ENCODE measurements around the gene DSCAM.

DSCAM gene

DNA sequence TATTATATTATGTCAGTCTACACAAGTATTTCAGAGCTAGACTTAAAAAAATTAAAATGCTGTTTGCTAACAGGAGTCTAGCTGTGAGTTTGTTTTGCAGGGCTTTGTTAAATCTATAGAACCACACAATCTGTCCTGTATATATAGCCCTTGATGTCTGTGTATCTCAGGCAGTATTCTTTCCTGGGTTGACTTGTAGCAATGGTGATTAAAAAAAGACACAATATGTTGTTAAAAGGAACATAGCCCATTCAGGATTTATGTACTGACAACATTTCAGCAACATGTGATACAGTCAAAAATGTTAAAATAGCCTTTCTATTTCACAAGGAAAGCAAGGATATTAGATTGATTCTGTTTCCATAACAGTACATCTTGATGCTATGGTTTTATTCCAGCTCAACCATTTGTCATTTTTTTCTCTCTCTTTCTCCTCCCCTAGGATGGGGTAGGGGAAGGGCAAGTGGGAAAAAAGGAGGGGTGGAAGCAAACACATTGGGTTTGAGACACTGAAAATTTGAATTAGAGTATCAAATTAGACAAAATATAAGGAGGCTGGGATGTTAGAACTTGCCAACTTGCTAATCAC lies 139.2 kb downstream of the DSCAM start:
- H3K79me2 ChIP-seq (ENCODE audit: control insufficient read depth, insufficient read depth, low read length), result no peaks in the 10 kb centered on the region
- no peaks in the 10 kb centered on the region for H3K79me1 ChIP-seq (ENCODE audit: low read length)
- H4K8ac ChIP-seq (ENCODE audit: low read depth, low read length), result no peak overlapping the region
- H3K27ac ChIP-seq (ENCODE audit: low read depth, low read length), result no peak overlapping the region
- H2BK120ac ChIP-seq (ENCODE audit: low read depth, low read length), result no peak overlapping the region
- no peaks in the 10 kb centered on the region for H3K27me3 ChIP-seq (ENCODE audit: insufficient read depth, low read length, poor library complexity)
- H2BK5ac ChIP-seq (ENCODE audit: low read length), result no peak overlapping the region
- no peak overlapping the region for H2AK5ac ChIP-seq (ENCODE audit: low read length)
- H3K9ac ChIP-seq (ENCODE audit: low read length), result no peak overlapping the region
- no peaks in the 10 kb centered on the region for H3K4me1 ChIP-seq (ENCODE audit: control insufficient read depth, low read depth, low read length)
- no peaks in the 10 kb centered on the region for H3K36me3 ChIP-seq (ENCODE audit: control insufficient read depth, insufficient read depth, low read length)
- H3K4me3 ChIP-seq (ENCODE audit: low read length), result no peak overlapping the region
- no peak overlapping the region for H3K18ac ChIP-seq (ENCODE audit: low read length)
- no peak overlapping the region for H3K23ac ChIP-seq (ENCODE audit: low read length)
- H3K4ac ChIP-seq (ENCODE audit: low read depth, low read length), result no peak overlapping the region
- no peak overlapping the region for H3K56ac ChIP-seq (ENCODE audit: low read length)
- no peak for DNase-seq
- no peak overlapping the region for H4K5ac ChIP-seq (ENCODE audit: low read length)
- no peak overlapping the region for H2BK15ac ChIP-seq (replicated peaks; ENCODE audit: low read depth)
- H3K4me2 ChIP-seq (ENCODE audit: low read length), result no peak overlapping the region

DNA sequence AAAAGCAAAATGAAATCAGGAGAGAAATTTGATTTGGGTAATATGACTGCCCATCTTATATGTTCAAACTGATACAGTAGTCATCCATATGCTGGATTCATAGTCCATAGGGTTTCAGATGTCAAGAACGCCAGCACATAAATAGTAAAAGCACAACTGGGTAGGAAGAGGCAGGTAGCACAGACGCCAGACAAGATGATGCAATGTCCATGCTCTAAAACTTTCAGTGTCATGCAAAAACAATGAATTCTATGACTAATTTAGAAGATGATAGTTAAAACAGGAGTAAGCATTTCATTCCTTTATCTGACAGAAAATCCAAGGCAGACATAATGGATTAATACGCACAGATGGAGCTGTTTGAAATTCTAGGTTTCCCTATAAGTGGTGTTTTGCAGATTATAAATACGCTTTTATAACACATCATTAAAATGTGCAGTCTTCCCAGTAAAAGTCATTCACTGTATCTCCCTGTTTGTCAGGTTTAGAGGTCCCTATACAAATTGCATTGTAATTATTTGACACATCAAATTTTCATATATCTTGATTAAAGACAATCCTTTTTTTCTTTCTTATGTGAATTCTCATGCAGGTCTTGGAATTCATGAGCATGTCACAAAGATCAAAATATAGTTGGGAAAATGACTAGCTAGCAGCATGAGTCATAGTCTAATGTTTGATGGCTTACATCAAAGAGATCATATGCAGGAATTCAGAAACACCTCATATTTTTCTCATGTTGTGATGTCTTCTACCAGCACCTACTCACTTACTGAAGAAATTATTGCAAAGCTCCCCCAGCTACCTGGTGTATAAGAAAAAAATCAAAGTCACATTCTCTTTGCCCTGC lies 139.9 kb downstream of the DSCAM start:
- Histone ChIP-seq H3K23ac (ENCODE audit: low read length) (no peak overlapping the region), H2BK5ac (ENCODE audit: low read length) (no peak overlapping the region), H3K56ac (ENCODE audit: low read length) (no peak overlapping the region), H3K36me3 (ENCODE audit: control insufficient read depth, insufficient read depth, low read length) (no peaks in the 10 kb centered on the region), H3K18ac (ENCODE audit: low read length) (no peak overlapping the region), H2BK15ac (replicated peaks; ENCODE audit: low read depth) (no peak overlapping the region), H2BK120ac (ENCODE audit: low read depth, low read length) (no peak overlapping the region), H3K4me2 (ENCODE audit: low read length) (no peak overlapping the region), H3K4me3 (ENCODE audit: low read length) (no peak overlapping the region), H3K27ac (ENCODE audit: low read depth, low read length) (no peak overlapping the region), H4K5ac (ENCODE audit: low read length) (no peak overlapping the region), H2AK5ac (ENCODE audit: low read length) (no peak overlapping the region), H3K79me2 (ENCODE audit: control insufficient read depth, insufficient read depth, low read length) (no peaks in the 10 kb centered on the region), H3K79me1 (ENCODE audit: low read length) (no peaks in the 10 kb centered on the region), H3K4me1 (ENCODE audit: control insufficient read depth, low read depth, low read length) (no peaks in the 10 kb centered on the region), H3K9ac (ENCODE audit: low read length) (no peak overlapping the region), H4K8ac (ENCODE audit: low read depth, low read length) (no peak overlapping the region), H3K27me3 (ENCODE audit: insufficient read depth, low read length, poor library complexity) (no peaks in the 10 kb centered on the region), H3K4ac (ENCODE audit: low read depth, low read length) (no peak overlapping the region)
- WGBS (ENCODE audit: extremely low coverage, insufficient coverage, low lambda C conversion rate), result no CpG with 5 or more reads among the region's 4 CpGs
- no peak for DNase-seq

DNA sequence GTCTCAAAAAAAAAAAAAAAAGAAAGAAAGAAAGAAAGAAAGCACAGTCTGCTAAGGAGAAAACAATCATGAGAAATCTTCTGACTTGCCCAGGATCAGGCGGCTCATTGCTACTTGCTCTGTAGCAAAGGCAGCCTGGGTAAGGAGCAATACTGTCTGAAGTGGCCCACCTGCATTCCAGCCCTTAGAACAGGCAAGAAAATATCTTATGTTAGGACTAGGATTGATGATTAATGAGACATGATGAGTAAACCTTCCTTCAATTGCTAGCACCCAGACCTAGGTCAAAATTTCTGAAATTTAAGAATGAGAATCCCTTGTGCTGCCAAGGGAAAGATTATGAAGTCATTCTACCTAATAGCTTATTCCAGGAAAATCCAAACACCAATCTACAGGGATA lies 140.8 kb downstream of the DSCAM start:
- Histone ChIP-seq H3K56ac (ENCODE audit: low read length) (no peak overlapping the region), H4K8ac (ENCODE audit: low read depth, low read length) (no peak overlapping the region), H2AK5ac (ENCODE audit: low read length) (no peak overlapping the region), H3K18ac (ENCODE audit: low read length) (no peak overlapping the region), H4K5ac (ENCODE audit: low read length) (no peak overlapping the region), H3K79me1 (ENCODE audit: low read length) (no peaks in the 10 kb centered on the region), H3K27ac (ENCODE audit: low read depth, low read length) (no peak overlapping the region), H3K36me3 (ENCODE audit: control insufficient read depth, insufficient read depth, low read length) (no peaks in the 10 kb centered on the region), H3K4ac (ENCODE audit: low read depth, low read length) (no peak overlapping the region), H3K9ac (ENCODE audit: low read length) (no peak overlapping the region), H3K4me2 (ENCODE audit: low read length) (no peak overlapping the region), H3K23ac (ENCODE audit: low read length) (no peak overlapping the region), H3K79me2 (ENCODE audit: control insufficient read depth, insufficient read depth, low read length) (no peaks in the 10 kb centered on the region), H3K27me3 (ENCODE audit: insufficient read depth, low read length, poor library complexity) (no peaks in the 10 kb centered on the region), H2BK5ac (ENCODE audit: low read length) (no peak overlapping the region), H2BK120ac (ENCODE audit: low read depth, low read length) (no peak overlapping the region), H3K4me1 (ENCODE audit: control insufficient read depth, low read depth, low read length) (no peaks in the 10 kb centered on the region), H2BK15ac (replicated peaks; ENCODE audit: low read depth) (no peak overlapping the region), H3K4me3 (ENCODE audit: low read length) (no peak overlapping the region)
- no CpG with 5 or more reads among the region's 1 CpG for WGBS (ENCODE audit: extremely low coverage, insufficient coverage, low lambda C conversion rate)
- DNase-seq, result no peak

DNA sequence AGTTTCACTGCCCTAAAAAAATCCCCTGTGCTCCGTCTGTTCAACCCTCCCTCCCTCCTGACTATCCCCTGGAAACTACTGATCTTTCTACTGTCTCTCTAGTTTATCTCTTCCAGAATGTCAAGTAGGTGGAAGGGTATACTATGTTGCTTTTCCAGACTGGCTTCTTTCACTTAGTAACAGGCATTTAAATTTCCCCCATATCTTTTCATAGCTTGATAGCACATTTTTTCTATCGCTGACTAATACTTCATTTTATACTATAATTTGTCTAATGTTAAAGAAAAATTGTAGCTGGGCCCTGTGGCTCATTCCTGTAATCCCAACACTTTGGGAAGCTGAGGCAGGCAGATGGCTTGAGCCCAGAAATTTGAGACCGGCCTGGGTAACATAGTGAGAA lies 142.8 kb downstream of the DSCAM start:
- Histone ChIP-seq H3K56ac (ENCODE audit: low read length) (no peak overlapping the region), H3K23ac (ENCODE audit: low read length) (no peak overlapping the region), H2BK120ac (ENCODE audit: low read depth, low read length) (no peak overlapping the region), H3K36me3 (ENCODE audit: control insufficient read depth, insufficient read depth, low read length) (no peaks in the 10 kb centered on the region), H3K9ac (ENCODE audit: low read length) (no peak overlapping the region), H2BK15ac (replicated peaks; ENCODE audit: low read depth) (no peak overlapping the region), H3K4me1 (ENCODE audit: control insufficient read depth, low read depth, low read length) (no peaks in the 10 kb centered on the region), H2AK5ac (ENCODE audit: low read length) (no peak overlapping the region), H3K27me3 (ENCODE audit: insufficient read depth, low read length, poor library complexity) (no peaks in the 10 kb centered on the region), H3K79me1 (ENCODE audit: low read length) (no peaks in the 10 kb centered on the region), H2BK5ac (ENCODE audit: low read length) (no peak overlapping the region), H3K18ac (ENCODE audit: low read length) (no peak overlapping the region), H3K4me3 (ENCODE audit: low read length) (no peak overlapping the region), H4K8ac (ENCODE audit: low read depth, low read length) (no peak overlapping the region), H4K5ac (ENCODE audit: low read length) (no peak overlapping the region), H3K4me2 (ENCODE audit: low read length) (no peak overlapping the region), H3K4ac (ENCODE audit: low read depth, low read length) (no peak overlapping the region), H3K79me2 (ENCODE audit: control insufficient read depth, insufficient read depth, low read length) (no peaks in the 10 kb centered on the region), H3K27ac (ENCODE audit: low read depth, low read length) (no peak overlapping the region)
- WGBS (ENCODE audit: extremely low coverage, insufficient coverage, low lambda C conversion rate), result no CpG with 5 or more reads among the region's 3 CpGs
- DNase-seq, result no peak

DNA sequence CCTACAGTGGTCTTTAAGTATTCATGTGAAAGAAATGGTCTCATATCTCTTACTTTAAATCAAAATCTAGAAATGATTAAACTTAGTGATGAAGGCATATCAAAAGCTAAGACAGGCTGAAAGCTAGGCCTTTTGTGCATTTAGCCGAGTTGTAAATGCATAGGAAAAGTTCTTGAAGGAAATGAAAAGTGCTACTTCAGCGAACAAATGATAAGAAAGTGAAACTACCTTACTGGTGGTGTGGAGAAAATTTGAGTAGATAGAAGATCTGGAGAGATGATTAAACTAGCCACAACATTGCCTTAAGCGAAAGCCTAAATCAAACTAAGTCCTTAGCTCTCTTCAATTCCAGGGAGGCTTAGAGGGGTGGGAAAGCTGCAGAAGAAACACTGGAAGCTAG lies 147.6 kb downstream of the DSCAM start:
- H3K23ac ChIP-seq (ENCODE audit: low read length), result no peak overlapping the region
- no peaks in the 10 kb centered on the region for H3K36me3 ChIP-seq (ENCODE audit: control insufficient read depth, insufficient read depth, low read length)
- no CpG with 5 or more reads among the region's 3 CpGs for WGBS (ENCODE audit: extremely low coverage, insufficient coverage, low lambda C conversion rate)
- no peak for DNase-seq
- H3K79me1 ChIP-seq (ENCODE audit: low read length), result no peaks in the 10 kb centered on the region
- no peak overlapping the region for H4K5ac ChIP-seq (ENCODE audit: low read length)
- no peak overlapping the region for H2AK5ac ChIP-seq (ENCODE audit: low read length)
- no peaks in the 10 kb centered on the region for H3K79me2 ChIP-seq (ENCODE audit: control insufficient read depth, insufficient read depth, low read length)
- H3K4me1 ChIP-seq (ENCODE audit: control insufficient read depth, low read depth, low read length), result no peaks in the 10 kb centered on the region
- H2BK5ac ChIP-seq (ENCODE audit: low read length), result no peak overlapping the region
- H3K9ac ChIP-seq (ENCODE audit: low read length), result no peak overlapping the region
- H3K27me3 ChIP-seq (ENCODE audit: insufficient read depth, low read length, poor library complexity), result no peaks in the 10 kb centered on the region
- no peak overlapping the region for H2BK15ac ChIP-seq (replicated peaks; ENCODE audit: low read depth)
- H3K4me2 ChIP-seq (ENCODE audit: low read length), result no peak overlapping the region
- H3K18ac ChIP-seq (ENCODE audit: low read length), result no peak overlapping the region
- no peak overlapping the region for H3K4ac ChIP-seq (ENCODE audit: low read depth, low read length)
- H3K56ac ChIP-seq (ENCODE audit: low read length), result no peak overlapping the region
- H2BK120ac ChIP-seq (ENCODE audit: low read depth, low read length), result no peak overlapping the region
- no peak overlapping the region for H4K8ac ChIP-seq (ENCODE audit: low read depth, low read length)
- H3K4me3 ChIP-seq (ENCODE audit: low read length), result no peak overlapping the region
- no peak overlapping the region for H3K27ac ChIP-seq (ENCODE audit: low read depth, low read length)

DNA sequence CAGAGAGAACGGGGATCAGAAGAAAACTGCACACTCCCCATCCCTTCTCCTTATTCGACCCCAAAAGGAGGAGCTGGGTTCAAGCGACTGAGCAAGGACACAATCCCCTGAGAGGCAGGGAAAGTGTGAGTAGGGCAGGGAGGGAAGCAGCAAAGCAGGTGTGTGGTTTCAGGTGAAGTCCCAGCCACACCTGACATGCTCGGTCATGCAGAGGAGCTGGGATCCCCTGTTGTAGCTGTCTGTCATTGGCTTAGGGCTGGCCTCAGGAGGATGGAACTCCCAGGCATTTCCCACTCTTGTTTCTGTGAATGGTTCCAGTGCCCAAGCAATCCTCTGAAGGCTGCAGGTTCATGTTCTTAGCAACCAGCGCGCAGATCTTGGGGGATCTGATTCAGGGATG lies 150.7 kb downstream of the DSCAM start:
- H4K5ac ChIP-seq (ENCODE audit: low read length), result no peak overlapping the region
- no peak overlapping the region for H3K18ac ChIP-seq (ENCODE audit: low read length)
- no peak overlapping the region for H3K4me3 ChIP-seq (ENCODE audit: low read length)
- no peak overlapping the region for H2BK120ac ChIP-seq (ENCODE audit: low read depth, low read length)
- no CpG with 5 or more reads among the region's 6 CpGs for WGBS (ENCODE audit: extremely low coverage, insufficient coverage, low lambda C conversion rate)
- no peak overlapping the region for H3K27ac ChIP-seq (ENCODE audit: low read depth, low read length)
- no peak overlapping the region for H3K4ac ChIP-seq (ENCODE audit: low read depth, low read length)
- H3K9ac ChIP-seq (ENCODE audit: low read length), result no peak overlapping the region
- H3K23ac ChIP-seq (ENCODE audit: low read length), result no peak overlapping the region
- no peaks in the 10 kb centered on the region for H3K27me3 ChIP-seq (ENCODE audit: insufficient read depth, low read length, poor library complexity)
- DNase-seq, result no peak
- H3K4me2 ChIP-seq (ENCODE audit: low read length), result no peak overlapping the region
- H2BK15ac ChIP-seq (replicated peaks; ENCODE audit: low read depth), result no peak overlapping the region
- H4K8ac ChIP-seq (ENCODE audit: low read depth, low read length), result no peak overlapping the region
- no peaks in the 10 kb centered on the region for H3K4me1 ChIP-seq (ENCODE audit: control insufficient read depth, low read depth, low read length)
- no peak overlapping the region for H2AK5ac ChIP-seq (ENCODE audit: low read length)
- no peak overlapping the region for H2BK5ac ChIP-seq (ENCODE audit: low read length)
- no peak overlapping the region for H3K56ac ChIP-seq (ENCODE audit: low read length)
- H3K79me2 ChIP-seq (ENCODE audit: control insufficient read depth, insufficient read depth, low read length), result no peaks in the 10 kb centered on the region
- no peaks in the 10 kb centered on the region for H3K79me1 ChIP-seq (ENCODE audit: low read length)
- no peaks in the 10 kb centered on the region for H3K36me3 ChIP-seq (ENCODE audit: control insufficient read depth, insufficient read depth, low read length)
